ENCODE results near the gene TADA1.

The TADA1 gene

GRCh38 chr1:166875734-166876539 lies at the start of gene TADA1:
TSS of gene TADA1 (minus strand) at chr1:166876264. CDS start at chr1:166876233, 31 bp downstream.
- peak; percentile 99 for DNase-seq (ENCODE audit: low read depth)
- no peak for TF ChIP-seq CTCF (IDR thresholded peaks at IDR 0.05; ENCODE audit: insufficient read depth, low read depth, low read length, missing control alignments)
- peak within 1 kb of the TSS; percentile 59 for H3K4me3 ChIP-seq (ENCODE audit: low read length)

- DNase-seq (ENCODE audit: low read depth): no peak
- TF ChIP-seq CTCF (IDR thresholded peaks at IDR 0.05; ENCODE audit: insufficient read depth, low read depth, low read length, missing control alignments): no peak
- H3K4me3 ChIP-seq (ENCODE audit: low read length): no peak overlapping the region
Measured at GRCh38 chr1:166924823-166925541, 48.9 kb upstream of the TADA1 start.

- peak; percentile 25 for DNase-seq (ENCODE audit: low read depth)
- no peak overlapping the region for H3K4me3 ChIP-seq (ENCODE audit: low read length)
- TF ChIP-seq CTCF (IDR thresholded peaks at IDR 0.05; ENCODE audit: insufficient read depth, low read depth, low read length, missing control alignments): no peak
Measured at GRCh38 chr1:166920561-166921475, 44.8 kb upstream of the TADA1 start.

GRCh38 chr1:166918956-166919316 lies 42.9 kb upstream of the TADA1 start:
- no peak for DNase-seq (ENCODE audit: low read depth)
- no peak overlapping the region for H3K4me3 ChIP-seq (ENCODE audit: low read length)
- no peak for TF ChIP-seq CTCF (IDR thresholded peaks at IDR 0.05; ENCODE audit: insufficient read depth, low read depth, low read length, missing control alignments)

GRCh38 chr1:166918088-166918955 lies 42.3 kb upstream of the TADA1 start:
- no peak for DNase-seq (ENCODE audit: low read depth)
- H3K4me3 ChIP-seq (ENCODE audit: low read length): no peak overlapping the region
- TF ChIP-seq CTCF (IDR thresholded peaks at IDR 0.05; ENCODE audit: insufficient read depth, low read depth, low read length, missing control alignments): no peak

- peak; percentile 43 for DNase-seq (ENCODE audit: low read depth)
- no peak for TF ChIP-seq CTCF (IDR thresholded peaks at IDR 0.05; ENCODE audit: insufficient read depth, low read depth, low read length, missing control alignments)
- no peak overlapping the region for H3K4me3 ChIP-seq (ENCODE audit: low read length)
Measured at GRCh38 chr1:166915941-166916340, 39.9 kb upstream of the TADA1 start.
